Spleen (tissue), 11 donors: ENCODE data around the gene IFT52. TPM values are rescaled to one million over a fixed set of nuclear protein-coding genes. Genes with fewer than 3 reads are reported as not detected.
A peak's percentile ranks its signal among the peaks of the same experiment; 100 is the strongest.

ENCODE experiments used
- DNase-seq: peaks from one replicate; pipeline ENCODE4 v3.0.0-alpha.2; 2020
- H3K27ac ChIP-seq, 8 donors: fragments of 200-600 bp; sonication (generic) in 7 of 8; 1 replicate in 4 of 8; 2 replicates in 4 of 8; pipeline versions ENCODE4 v1.5.0 to v1.8.0; 2016 to 2021; ENCODE audit warnings: inconsistent platforms in 4 of 8, mild to moderate bottlenecking in 4 of 8, moderate library complexity in 1 of 8
- H3K27me3 ChIP-seq, 7 donors: fragments of 200-600 bp; sonication (generic) in 6 of 7; replicated peaks in 1 of 7; 1 replicate in 4 of 7; 2 replicates in 3 of 7; pipeline versions ENCODE4 v1.5.0 to v1.8.0; 2016 to 2021; ENCODE audit warnings: inconsistent platforms in 3 of 7, mild to moderate bottlenecking in 1 of 7
- H3K36me3 ChIP-seq, 6 donors: fragments of 200-600 bp; sonication (generic) in 5 of 6; 1 replicate in 4 of 6; 2 replicates in 2 of 6; pipeline versions ENCODE4 v1.5.0 to v1.8.0; 2016 to 2021; ENCODE audit warnings: inconsistent platforms in 2 of 6
- H3K4me1 ChIP-seq, 6 donors: fragments of 200-600 bp; sonication (generic) in 5 of 6; 1 replicate in 3 of 6; 2 replicates in 3 of 6; pipeline versions ENCODE4 v1.5.0 to v1.8.0; 2016 to 2021; ENCODE audit warnings: inconsistent platforms in 3 of 6
- H3K4me3 ChIP-seq, 8 donors: fragments of 200-600 bp; sonication (generic) in 7 of 8; 1 replicate in 4 of 8; 2 replicates in 4 of 8; pipeline versions ENCODE4 v1.5.0 to v1.8.0; 2016 to 2021; ENCODE audit warnings: inconsistent platforms in 4 of 8, mild to moderate bottlenecking in 4 of 8, moderate library complexity in 2 of 8
- H3K9me3 ChIP-seq, 8 donors: fragments of 200-600 bp; sonication (generic) in 7 of 8; 1 replicate in 4 of 8; 2 replicates in 4 of 8; pipeline versions ENCODE4 v1.5.0 to v1.8.0; 2016 to 2021; ENCODE audit warnings: inconsistent platforms in 4 of 8
- CTCF ChIP-seq, 11 experiments: fragments of 200-600 bp in 7 of 11; fragments of 450-650 bp in 4 of 11; sonication (generic) in 4 of 11; IDR thresholded peaks in 8 of 11; conservative IDR thresholded peaks in 3 of 11; 1 replicate in 7 of 11; 2 replicates in 4 of 11; pipeline versions ENCODE4 v1.4.0 to v1.8.0; 2016 to 2021; ENCODE audit warnings: antibody characterized with exemption in 11 of 11, inconsistent platforms in 4 of 11, mild to moderate bottlenecking in 1 of 11
- POLR2A ChIP-seq, 3 donors: fragments of 450-650 bp; IDR thresholded peaks; one replicate each; pipeline ENCODE4 v1.5.1; 2017; ENCODE audit warnings: antibody characterized with exemption in 3 of 3, mild to moderate bottlenecking in 1 of 3
- POLR2AphosphoS5 ChIP-seq, 3 donors: sonication (generic); formaldehyde crosslinking; IDR thresholded peaks; one replicate each; pipeline ENCODE4 v1.5.1; 2017; ENCODE audit warnings: antibody characterized with exemption in 3 of 3
- WGBS, 5 donors: extraction: QIAGEN DNeasy Blood & Tissue Kit in 3 of 5; methylation state at CpG; one replicate each; pipeline versions ENCODE4 v1.1.5 to v1.1.7; 2013 to 2018; 5-methylcytosine and 5-hydroxymethylcytosine counted together
- intact Hi-C: fragments of 100-400 bp; cut with DNase I; formaldehyde crosslinking; loops from one replicate; pipeline ENCODE4 v1.15.0; 2023; ENCODE audit warnings: low total_unique reads
- polyA plus RNA-seq, 3 donors: library from polyadenylated mRNA; stranded (reverse); fragments of 200-250 nt; gene quantifications; one replicate each; pipeline ENCODE4 v1.2.1, GENCODE V29; 2013
- total RNA-seq, 7 donors: library from RNA; depleted of rRNA in 3 of 7; stranded (reverse); fragments of >200 nt in 3 of 7; fragmentation: NEBNext Ultra II Directional in 4 of 7; extraction: Animal tissue kit (Norgen Biotek cat#: 25700) in 4 of 7; gene quantifications; one replicate each; pipeline versions ENCODE4 v1.1.0 to v1.2.1, GENCODE V29; 2016 to 2021
- donor health status: healthy with polysubstance abuse.
- donor health status: DM: no; HTN: no; CAD: no; lungs with moderate emphysema.
- donor health status: DM: no; HTN: no; CAD: no.
- donor health status: Bipolar disorder and iron deficiency.
- donor health status: healthy.
- donor health status: DM: no; HTN: no; CAD: no.
- donor health status: DM: yes; HTN: yes; CAD: no.

IFT52 gene
- total and polyA plus RNA-seq, 10 donors: 14.4 to 26.4 (median 18.6) TPM

GRCh38 chr20:43576108-43576507, 14.6 kb upstream of the IFT52 start:
- TF ChIP-seq POLR2AphosphoS5 (IDR thresholded peaks at IDR 0.05): no peak
- no peak for TF ChIP-seq CTCF (IDR thresholded peaks at IDR 0.05 in 8 of 11, conservative IDR thresholded peaks at IDR 0.05 in 3 of 11)
- no peak for TF ChIP-seq POLR2A (IDR thresholded peaks at IDR 0.05)
- intact Hi-C loops: no loop called here
- Histone ChIP-seq H3K4me1 (peaks cover 0 to 7% (median 0%) of the 10 kb centered on the region in 6 donors), H3K27ac (no peak overlapping the region), H3K27me3 (no peaks in the 10 kb centered on the region), H3K36me3 (no peaks in the 10 kb centered on the region), H3K9me3 (no peaks in the 10 kb centered on the region), H3K4me3 (no peak overlapping the region)
- peak; percentile 61 for DNase-seq
- 74 to 87% (median 83%) methylated on average over 9 to 10 of the region's 10 CpGs for WGBS, 5 donors

- no peaks in the 10 kb centered on the region for H3K9me3 ChIP-seq
- DNase-seq: peak; percentile 11
- no peak for TF ChIP-seq POLR2A (IDR thresholded peaks at IDR 0.05)
- no peak for TF ChIP-seq CTCF (IDR thresholded peaks at IDR 0.05 in 8 of 11, conservative IDR thresholded peaks at IDR 0.05 in 3 of 11)
- peaks cover 0 to 14% (median 0%) of the 10 kb centered on the region in 6 donors for H3K4me1 ChIP-seq
- 68 to 80% (median 76%) methylated on average over 7 of the region's 7 CpGs for WGBS, 5 donors
- H3K27me3 ChIP-seq: no peaks in the 10 kb centered on the region
- peak overlapping the region in 1 of 8 donors; percentile 10 for H3K27ac ChIP-seq
- no peaks in the 10 kb centered on the region for H3K36me3 ChIP-seq
- no peak overlapping the region for H3K4me3 ChIP-seq
- intact Hi-C loops: no loop called here
These were observed 10.6 kb upstream of the IFT52 start for GRCh38 chr20:43579861-43580793.

DNA sequence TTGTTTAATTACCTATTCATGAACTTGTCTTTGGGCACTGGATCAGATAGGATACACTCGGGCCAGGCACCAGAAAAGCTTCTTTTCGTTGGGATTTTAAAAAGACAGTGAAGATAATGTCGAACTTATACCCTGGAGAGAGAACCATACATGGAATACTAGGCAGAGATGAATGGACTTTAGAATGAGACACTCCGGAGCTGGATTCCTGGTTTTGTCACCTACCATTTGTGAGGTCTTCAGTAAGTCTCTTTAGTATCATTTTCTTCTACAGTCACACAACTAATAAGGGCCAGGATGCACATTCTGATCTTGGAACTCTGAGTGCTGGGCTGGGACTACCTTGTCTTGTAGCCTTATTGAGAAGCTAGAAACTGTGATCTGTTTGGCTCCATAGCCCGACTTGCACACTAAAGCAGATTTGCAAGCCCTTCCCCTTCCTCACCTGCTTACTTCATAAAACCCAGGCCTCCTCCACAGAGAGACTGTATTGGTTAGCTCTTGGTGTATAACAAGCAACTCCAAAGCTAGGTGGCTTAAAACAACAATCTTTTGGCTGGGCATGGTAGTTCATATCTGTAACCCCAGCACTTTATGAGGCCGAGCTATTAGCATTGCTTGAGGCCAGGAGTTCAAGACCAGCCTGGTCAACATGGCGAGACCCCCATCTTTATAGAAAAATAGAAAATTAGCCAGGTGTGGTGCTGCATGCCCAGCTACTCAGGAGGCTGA, 7.4 kb upstream of the IFT52 start:
- no peak for DNase-seq
- intact Hi-C loops: no loop called here
- no peaks in the 10 kb centered on the region for H3K9me3 ChIP-seq
- WGBS, 5 donors: 76 to 88% (median 83%) methylated on average over 7 of the region's 7 CpGs
- H3K27ac ChIP-seq: peak overlapping the region in 4 of 8 donors; percentile 12 to 34 (median 20)
- TF ChIP-seq POLR2AphosphoS5 (IDR thresholded peaks at IDR 0.05): no peak
- TF ChIP-seq CTCF (IDR thresholded peaks at IDR 0.05 in 8 of 11, conservative IDR thresholded peaks at IDR 0.05 in 3 of 11): no peak
- no peak for TF ChIP-seq POLR2A (IDR thresholded peaks at IDR 0.05)
- H3K4me3 ChIP-seq: no peak overlapping the region
- no peaks in the 10 kb centered on the region for H3K27me3 ChIP-seq
- peaks cover 0 to 14% (median 0%) of the 10 kb centered on the region in 6 donors for H3K4me1 ChIP-seq
- no peaks in the 10 kb centered on the region for H3K36me3 ChIP-seq

- peak overlapping the region in 5 of 8 donors; percentile 16 to 34 (median 22) for H3K27ac ChIP-seq
- DNase-seq: peak; percentile 75
- H3K27me3 ChIP-seq: no peaks in the 10 kb centered on the region
- H3K36me3 ChIP-seq: no peaks in the 10 kb centered on the region
- no peaks in the 10 kb centered on the region for H3K9me3 ChIP-seq
- no peak for TF ChIP-seq CTCF (IDR thresholded peaks at IDR 0.05 in 8 of 11, conservative IDR thresholded peaks at IDR 0.05 in 3 of 11)
- TF ChIP-seq POLR2AphosphoS5 (IDR thresholded peaks at IDR 0.05): peak in 2 of 3 donors; percentile 44 to 62
- WGBS, 5 donors: 32 to 65% (median 43%) methylated on average over 2 of the region's 2 CpGs
- no peak overlapping the region for H3K4me3 ChIP-seq
- intact Hi-C loops: no loop called here
- peaks cover 0 to 14% (median 0%) of the 10 kb centered on the region in 6 donors for H3K4me1 ChIP-seq
These were observed 6.7 kb upstream of the IFT52 start for GRCh38 chr20:43583982-43584432.
